ENCODE results near the gene IDH3G.
"Not testable (repeated sequence)": the region's sequence is repeated elsewhere in the genome, so short reads cannot be mapped to it uniquely, and the experiment has no call there.

Gene IDH3G

DNA sequence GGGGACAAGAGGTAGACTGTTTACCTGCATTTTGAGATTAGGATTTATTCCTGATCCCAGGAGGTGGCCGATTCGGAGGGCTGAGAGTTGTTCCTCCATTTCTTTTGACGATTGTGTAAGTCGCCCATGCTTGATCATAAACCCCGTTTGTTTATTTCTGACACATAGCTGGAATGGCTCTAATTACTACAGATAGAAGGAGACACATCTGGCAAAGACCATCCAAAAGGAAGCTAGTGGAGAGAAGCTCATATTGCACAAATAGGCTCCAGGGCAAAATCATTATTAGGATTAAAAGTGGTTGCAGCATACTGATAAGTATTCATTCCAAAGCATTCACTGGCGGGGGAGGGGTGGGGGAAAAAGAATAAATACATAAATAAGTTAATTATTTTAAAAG lies 47.2 kb downstream of the IDH3G start:
- DNase-seq = not testable (repeated sequence)

GRCh38 chrX:153746359-153746758 lies 47.8 kb downstream of the IDH3G start:
- DNase-seq = no peak

DNA sequence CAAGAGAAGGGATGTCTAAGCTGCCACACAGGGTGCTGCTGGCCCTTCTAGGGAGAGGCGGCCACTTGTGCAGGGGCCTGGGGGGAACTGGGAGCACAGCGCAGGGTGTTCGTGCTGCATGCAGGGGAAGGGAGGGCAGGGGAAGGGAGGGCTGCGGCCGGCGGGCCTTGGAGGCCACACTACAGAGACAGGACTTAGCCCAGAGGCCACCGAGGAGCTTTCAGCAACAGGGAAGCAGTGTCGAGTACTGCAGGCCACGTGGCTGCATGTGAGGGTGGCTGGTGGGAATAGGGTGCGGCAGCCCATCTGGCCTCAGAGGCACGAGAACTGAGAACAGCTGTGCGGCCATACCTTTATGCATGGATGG lies 49.1 kb downstream of the IDH3G start:
- DNase-seq = peak in 1 of 2 donors; percentile 2

- DNase-seq = peak in 1 of 2 donors; percentile 11
These were observed 49.7 kb downstream of the IDH3G start for GRCh38 chrX:153744210-153745066.

DNA sequence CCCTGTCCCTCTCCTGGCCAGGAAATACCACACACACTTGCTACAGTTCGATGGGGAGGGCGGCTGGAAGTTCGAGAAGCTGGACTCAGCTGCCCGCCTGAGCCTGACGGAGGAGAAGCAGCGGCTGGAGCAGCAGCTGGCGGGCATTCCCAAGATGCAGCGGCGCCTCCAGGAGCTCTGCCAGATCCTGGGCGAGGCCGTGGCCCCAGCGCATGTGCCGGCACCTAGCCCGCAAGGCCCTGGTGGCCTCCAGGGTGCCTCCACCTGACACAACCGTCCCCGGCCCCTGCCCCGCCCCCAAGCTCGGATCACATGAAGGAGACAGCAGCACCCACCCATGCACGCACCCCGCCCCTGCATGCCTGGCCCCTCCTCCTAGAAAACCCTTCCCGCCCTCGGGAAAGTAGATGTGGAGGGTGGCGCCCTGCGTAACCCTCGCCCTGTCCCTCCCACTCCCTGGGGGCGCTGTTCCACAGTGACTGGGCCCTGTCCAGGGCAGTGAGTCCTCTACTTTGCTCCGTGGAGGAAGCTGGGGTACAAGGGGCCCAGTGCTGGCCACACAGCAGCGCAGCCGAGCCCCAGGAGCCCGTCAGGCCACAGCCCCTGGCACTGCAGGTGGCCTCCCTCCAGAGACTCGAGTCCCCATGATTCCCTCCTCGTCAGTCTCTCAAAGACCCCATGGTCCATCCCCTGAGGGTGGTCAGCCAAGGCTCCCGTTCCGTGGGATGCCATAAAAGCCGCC lies 50.5 kb downstream of the IDH3G start:
- not testable (repeated sequence) for DNase-seq

- DNase-seq = not testable (repeated sequence)
These were observed 51.2 kb downstream of the IDH3G start for GRCh38 chrX:153742796-153743467.

- not testable (repeated sequence) for DNase-seq
These were observed 52.1 kb downstream of the IDH3G start for GRCh38 chrX:153742111-153742510.

DNA sequence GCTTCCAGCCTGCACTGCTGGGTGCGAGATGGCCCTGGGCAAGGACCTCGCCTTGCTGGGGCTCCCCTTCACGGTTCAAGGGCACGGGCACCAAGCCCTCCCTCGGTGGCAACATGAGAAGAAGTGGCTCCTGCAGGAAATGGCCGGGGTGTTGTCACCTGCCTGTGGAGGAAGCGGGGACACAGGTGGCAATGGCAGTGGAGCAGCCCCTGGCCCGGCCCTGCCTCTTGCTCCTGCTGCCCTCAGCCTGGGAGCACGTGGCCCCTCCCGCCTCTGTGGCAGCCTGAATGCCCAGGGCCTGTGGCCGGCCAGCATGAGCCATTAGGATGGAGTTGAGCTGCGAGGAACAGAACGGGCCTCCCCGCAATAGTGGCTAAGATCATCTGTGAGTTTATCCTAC lies 52.7 kb downstream of the IDH3G start:
- no peak for DNase-seq

DNA sequence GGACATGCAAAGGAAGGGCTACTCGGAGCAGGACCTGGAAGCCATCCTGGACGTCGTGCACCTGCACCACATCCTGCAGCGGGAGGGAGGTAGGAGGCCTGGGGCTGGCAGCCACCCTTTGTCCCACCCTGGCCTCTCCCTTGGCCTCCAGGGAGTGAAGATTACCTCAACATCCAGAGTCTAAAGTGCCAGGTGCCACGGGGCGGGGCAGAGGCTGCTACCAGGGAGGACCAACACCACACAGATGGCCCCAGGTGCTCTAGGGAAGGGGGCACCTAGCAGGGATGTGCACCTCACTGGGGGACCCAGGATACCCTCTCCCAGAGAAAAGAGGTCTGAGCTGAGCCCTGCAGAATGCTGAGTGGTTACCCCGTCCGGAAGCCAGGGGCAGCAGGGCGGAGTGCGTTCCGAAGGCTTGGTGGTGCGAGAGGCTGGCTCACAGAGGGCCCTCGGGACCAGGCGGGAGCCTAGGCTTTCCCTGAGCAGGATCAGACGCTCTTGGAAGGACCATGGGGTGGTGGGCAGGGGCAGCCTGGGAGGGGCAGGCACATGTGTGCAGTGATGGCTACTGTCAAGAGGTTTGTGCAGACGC lies 53.4 kb downstream of the IDH3G start:
- DNase-seq = no peak

GRCh38 chrX:153739754-153740486 lies 54.3 kb downstream of the IDH3G start:
- DNase-seq = no peak

DNA sequence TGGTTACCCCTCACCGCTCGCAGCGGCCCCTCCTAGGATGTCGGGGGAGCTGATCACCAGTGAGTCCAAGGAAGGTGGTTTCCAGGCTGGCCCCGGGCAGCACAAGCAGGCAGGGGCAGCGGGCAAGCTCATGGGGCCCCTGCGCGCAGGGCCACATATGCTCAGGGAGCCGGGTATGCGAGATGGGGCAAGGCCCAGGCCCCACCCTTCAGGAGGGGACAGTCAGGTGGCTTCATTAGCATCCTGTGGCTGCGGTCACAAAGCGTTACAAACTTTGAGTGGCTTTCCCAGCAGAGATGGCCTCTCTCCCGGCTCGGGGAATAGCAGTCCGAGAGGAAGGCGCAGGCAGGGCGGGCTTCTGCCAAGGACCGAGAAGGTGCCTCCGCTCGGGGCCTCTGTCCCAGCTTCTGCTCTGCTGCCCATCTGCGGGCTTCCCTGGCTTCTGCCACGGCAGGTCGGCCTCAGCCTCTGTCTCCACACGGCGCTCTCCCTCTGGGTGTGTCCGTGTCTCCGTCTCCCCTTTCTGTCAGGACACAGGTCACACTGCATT lies 56.0 kb downstream of the IDH3G start:
- no peak for DNase-seq

DNA sequence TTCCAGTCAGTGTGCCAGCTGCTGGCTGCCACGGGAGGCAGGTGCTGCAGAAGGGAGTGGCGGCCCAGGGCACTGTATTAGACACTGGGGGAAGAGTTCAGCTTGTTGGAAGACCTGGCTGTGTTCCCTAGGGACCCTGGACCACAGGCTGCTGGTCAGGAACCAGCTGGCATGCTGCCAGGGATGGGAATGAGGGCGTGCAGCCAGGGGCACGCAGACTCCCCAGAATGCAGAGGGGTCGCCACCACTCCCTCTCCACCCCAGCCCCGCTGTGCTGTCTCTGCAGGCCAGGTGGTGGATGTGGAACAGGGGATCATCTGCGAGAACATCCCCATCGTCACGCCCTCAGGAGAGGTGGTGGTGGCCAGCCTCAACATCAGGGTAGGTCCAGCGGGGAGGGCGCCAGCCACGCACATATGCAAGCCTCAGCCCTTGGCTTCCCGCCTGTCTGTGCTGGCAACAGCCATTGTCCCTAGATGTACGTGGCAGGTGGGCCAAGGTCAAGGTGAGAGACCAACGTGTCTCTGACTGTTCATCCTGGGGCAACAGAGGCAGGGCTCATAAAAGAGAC lies 57.2 kb downstream of the IDH3G start:
- DNase-seq = no peak

DNA sequence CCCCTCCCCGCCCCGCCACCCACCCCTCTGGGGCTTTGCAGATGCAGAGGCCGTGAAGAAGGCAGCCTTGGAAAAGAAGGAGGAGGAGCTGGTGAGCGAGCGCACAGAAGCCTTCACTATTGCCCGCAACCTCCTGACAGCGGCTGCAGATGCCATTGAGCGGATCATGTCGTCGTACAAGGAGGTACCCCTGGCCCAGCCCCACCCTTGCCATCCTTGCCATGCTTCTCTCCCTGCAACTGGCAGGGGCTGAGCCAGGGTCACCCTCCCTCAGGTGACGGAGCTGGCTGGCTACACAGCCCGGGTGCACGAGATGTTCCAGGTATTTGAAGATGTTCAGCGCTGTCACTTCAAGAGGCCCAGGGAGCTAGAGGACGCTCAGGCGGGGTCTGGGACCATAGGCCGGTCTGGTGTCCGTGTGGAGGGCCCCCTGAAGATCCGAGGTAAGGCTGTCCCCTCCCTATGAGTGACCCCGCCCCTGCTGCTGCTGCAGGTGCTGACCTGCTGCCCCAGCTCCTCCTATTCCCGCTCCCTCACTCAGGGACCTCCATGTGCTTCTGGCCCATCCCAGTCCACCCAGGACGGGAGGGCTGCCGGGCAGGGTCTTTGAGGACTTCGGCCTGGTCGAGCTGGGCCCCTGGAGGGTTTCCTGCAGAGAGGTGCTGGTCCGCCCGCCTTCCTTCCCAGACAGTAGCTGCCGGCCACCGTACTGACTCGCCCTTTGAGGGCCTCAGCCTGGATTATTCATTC lies 57.9 kb downstream of the IDH3G start:
- DNase-seq = no peak
